Measurements from ENCODE around the gene NT5C3A. TPM values are rescaled to one million over a fixed set of nuclear protein-coding genes. Genes with fewer than 3 reads are reported as not detected.

The NT5C3A gene
- total and polyA plus RNA-seq, 2 of the 13 experiments (the other 11 are each of a cell fraction or from before 2014, with no cell fraction given) = 16.9 to 34.0 TPM

DNA sequence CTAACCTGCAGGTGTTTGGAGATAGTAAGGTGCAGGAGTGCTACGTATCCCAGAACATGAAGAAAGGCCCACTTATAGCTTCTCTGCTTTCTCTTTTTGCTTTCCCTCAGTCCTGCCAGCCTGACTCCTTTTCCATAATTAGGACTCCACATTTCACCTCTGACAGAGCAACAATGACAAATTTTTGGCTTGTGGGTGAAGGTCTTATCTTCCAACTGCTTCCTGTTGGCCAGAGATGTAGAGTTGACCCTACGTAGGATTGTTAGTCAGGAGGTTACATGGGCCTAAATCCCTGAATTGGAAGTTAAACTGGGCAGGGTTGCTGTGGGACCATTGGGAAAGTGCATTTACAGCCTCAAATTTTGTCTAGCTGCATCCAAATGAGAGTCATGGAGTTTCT is 25.3 kb upstream of the NT5C3A start:
- DNase-seq (ENCODE audit: low spot score) (no peak), FAIRE-seq (no peak), ATAC-seq (no peak)
- no peak overlapping the region for H3K9ac ChIP-seq (ENCODE audit: insufficient read depth, low read depth, low read length)
- H3K27ac ChIP-seq (ENCODE audit: extremely low read length, insufficient read depth, low read length) = no peak overlapping the region
- no peak overlapping the region for H2AFZ ChIP-seq (ENCODE audit: low read length)
- TF ChIP-seq, protein P1, sequence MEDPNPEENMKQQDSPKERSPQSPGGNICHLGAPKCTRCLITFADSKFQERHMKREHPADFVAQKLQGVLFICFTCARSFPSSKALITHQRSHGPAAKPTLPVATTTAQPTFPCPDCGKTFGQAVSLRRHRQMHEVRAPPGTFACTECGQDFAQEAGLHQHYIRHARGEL (CRISPR knock-in tag; IDR thresholded peaks at IDR 0.05) = no peak
- TF ChIP-seq, protein P2, sequence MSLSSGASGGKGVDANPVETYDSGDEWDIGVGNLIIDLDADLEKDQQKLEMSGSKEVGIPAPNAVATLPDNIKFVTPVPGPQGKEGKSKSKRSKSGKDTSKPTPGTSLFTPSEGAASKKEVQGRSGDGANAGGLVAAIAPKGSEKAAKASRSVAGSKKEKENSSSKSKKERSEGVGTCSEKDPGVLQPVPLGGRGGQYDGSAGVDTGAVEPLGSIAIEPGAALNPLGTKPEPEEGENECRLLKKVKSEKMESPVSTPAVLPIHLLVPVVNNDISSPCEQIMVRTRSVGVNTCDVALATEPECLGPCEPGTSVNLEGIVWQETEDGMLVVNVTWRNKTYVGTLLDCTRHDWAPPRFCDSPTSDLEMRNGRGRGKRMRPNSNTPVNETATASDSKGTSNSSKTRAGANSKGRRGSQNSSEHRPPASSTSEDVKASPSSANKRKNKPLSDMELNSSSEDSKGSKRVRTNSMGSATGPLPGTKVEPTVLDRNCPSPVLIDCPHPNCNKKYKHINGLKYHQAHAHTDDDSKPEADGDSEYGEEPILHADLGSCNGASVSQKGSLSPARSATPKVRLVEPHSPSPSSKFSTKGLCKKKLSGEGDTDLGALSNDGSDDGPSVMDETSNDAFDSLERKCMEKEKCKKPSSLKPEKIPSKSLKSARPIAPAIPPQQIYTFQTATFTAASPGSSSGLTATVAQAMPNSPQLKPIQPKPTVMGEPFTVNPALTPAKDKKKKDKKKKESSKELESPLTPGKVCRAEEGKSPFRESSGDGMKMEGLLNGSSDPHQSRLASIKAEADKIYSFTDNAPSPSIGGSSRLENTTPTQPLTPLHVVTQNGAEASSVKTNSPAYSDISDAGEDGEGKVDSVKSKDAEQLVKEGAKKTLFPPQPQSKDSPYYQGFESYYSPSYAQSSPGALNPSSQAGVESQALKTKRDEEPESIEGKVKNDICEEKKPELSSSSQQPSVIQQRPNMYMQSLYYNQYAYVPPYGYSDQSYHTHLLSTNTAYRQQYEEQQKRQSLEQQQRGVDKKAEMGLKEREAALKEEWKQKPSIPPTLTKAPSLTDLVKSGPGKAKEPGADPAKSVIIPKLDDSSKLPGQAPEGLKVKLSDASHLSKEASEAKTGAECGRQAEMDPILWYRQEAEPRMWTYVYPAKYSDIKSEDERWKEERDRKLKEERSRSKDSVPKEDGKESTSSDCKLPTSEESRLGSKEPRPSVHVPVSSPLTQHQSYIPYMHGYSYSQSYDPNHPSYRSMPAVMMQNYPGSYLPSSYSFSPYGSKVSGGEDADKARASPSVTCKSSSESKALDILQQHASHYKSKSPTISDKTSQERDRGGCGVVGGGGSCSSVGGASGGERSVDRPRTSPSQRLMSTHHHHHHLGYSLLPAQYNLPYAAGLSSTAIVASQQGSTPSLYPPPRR (CRISPR knock-in tag; IDR thresholded peaks at IDR 0.05; ENCODE audit: borderline replicate concordance) = no peak
- TF ChIP-seq, protein P3, sequence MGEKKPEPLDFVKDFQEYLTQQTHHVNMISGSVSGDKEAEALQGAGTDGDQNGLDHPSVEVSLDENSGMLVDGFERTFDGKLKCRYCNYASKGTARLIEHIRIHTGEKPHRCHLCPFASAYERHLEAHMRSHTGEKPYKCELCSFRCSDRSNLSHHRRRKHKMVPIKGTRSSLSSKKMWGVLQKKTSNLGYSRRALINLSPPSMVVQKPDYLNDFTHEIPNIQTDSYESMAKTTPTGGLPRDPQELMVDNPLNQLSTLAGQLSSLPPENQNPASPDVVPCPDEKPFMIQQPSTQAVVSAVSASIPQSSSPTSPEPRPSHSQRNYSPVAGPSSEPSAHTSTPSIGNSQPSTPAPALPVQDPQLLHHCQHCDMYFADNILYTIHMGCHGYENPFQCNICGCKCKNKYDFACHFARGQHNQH (CRISPR knock-in tag; IDR thresholded peaks at IDR 0.05) = no peak
- no peaks in the 10 kb centered on the region for H4K20me1 ChIP-seq (ENCODE audit: insufficient read depth, low read length)
- no peak overlapping the region for H3K4me2 ChIP-seq (ENCODE audit: low read depth, low read length)
- POLR2A ChIA-PET = no interaction called here
- no peaks in the 10 kb centered on the region for H3K36me3 ChIP-seq (replicated peaks in 1 of 2; ENCODE audit: control insufficient read depth in 1 of 2, insufficient read depth in 2 of 2, low read length in 2 of 2)
- no peaks in the 10 kb centered on the region; the same call in 1 of the 2 replicates for H3K9me3 ChIP-seq (ENCODE audit: low read length)
- BruUV-seq (replicated peaks) = no TSS peak
- H3K79me2 ChIP-seq (ENCODE audit: insufficient read depth, low read length) = no peaks in the 10 kb centered on the region
- 58% methylated on average over 2 of the region's 2 CpGs for WGBS (ENCODE audit: low lambda C conversion rate)
- H3K4me1 ChIP-seq (ENCODE audit: insufficient read depth, low read length) = no peaks in the 10 kb centered on the region
- intact Hi-C loops (cut with micrococcal nuclease; ENCODE audit: unreplicated experiment) = no loop called here
- H3K27me3 ChIP-seq (ENCODE audit: control insufficient read depth in 1 of 2, insufficient read depth in 2 of 2, low read length in 2 of 2) = no peaks in the 10 kb centered on the region
- in situ Hi-C loops (cut with HindIII; ENCODE audit: extremely low pct_ligation_motif_present, low pct_unique_long_range_greater_than_20kb) = no loop called here
- no peak overlapping the region for H3K4me3 ChIP-seq (replicated peaks in 1 of 3; ENCODE audit: insufficient read depth in 1 of 3, low read depth in 2 of 3, low read length in 3 of 3)
- CTCF ChIA-PET (ENCODE audit: low intra/inter-chr PET ratio, low total read pairs) = no interaction called here

Data from HepG2 (cell line).